Right atrium auricular region (tissue), 2 donors: ENCODE results near the gene OTX1. TPM values are rescaled to one million over a fixed set of nuclear protein-coding genes. Genes with fewer than 3 reads are reported as not detected.
A peak's percentile ranks its signal among the peaks of the same experiment; 100 is the strongest.

Source experiments
- DNase-seq: peaks from one replicate; pipeline ENCODE4 v3.0.0-alpha.2; 2019; ENCODE audit warnings: low spot score
- H3K27ac ChIP-seq, 2 donors: fragments of 200-600 bp; sonication (generic); 1 replicate in 1 of 2; 2 replicates in 1 of 2; pipeline ENCODE4 v1.5.1; 2016 to 2019
- H3K27me3 ChIP-seq, 2 donors: fragments of 200-600 bp; sonication (generic); one replicate each; pipeline versions ENCODE4 v1.5.1 to v1.6.0; 2017 to 2019
- H3K36me3 ChIP-seq: fragments of 200-600 bp; sonication (generic); one replicate; pipeline ENCODE4 v1.5.1; 2016
- H3K4me1 ChIP-seq, 2 donors: fragments of 200-600 bp; sonication (generic); one replicate each; pipeline versions ENCODE4 v1.5.1 to v1.6.0; 2017 to 2019
- H3K4me3 ChIP-seq, 2 donors: fragments of 200-600 bp; sonication (generic); 1 replicate in 1 of 2; 2 replicates in 1 of 2; pipeline ENCODE4 v1.5.1; 2017 to 2019; ENCODE audit warnings: mild to moderate bottlenecking in 1 of 2, moderate library complexity in 1 of 2
- H3K9me3 ChIP-seq, 2 donors: fragments of 200-600 bp; sonication (generic); one replicate each; pipeline ENCODE4 v1.5.1; 2019
- total RNA-seq, 2 donors: library from RNA; depleted of rRNA; stranded (reverse); fragments of >200 nt; gene quantifications; one replicate each; pipeline ENCODE4 v1.1.0, GENCODE V29; 2016
- TF ChIP-seq, protein P1 (sequence below), 2 donors: fragments of 200-600 bp; sonication (generic); IDR thresholded peaks; one replicate each; pipeline ENCODE4 v1.5.1; 2019; ENCODE audit warnings: antibody characterized with exemption in 2 of 2

Gene OTX1
- total RNA-seq, 2 donors from 2014 or later, result not detected

DNA sequence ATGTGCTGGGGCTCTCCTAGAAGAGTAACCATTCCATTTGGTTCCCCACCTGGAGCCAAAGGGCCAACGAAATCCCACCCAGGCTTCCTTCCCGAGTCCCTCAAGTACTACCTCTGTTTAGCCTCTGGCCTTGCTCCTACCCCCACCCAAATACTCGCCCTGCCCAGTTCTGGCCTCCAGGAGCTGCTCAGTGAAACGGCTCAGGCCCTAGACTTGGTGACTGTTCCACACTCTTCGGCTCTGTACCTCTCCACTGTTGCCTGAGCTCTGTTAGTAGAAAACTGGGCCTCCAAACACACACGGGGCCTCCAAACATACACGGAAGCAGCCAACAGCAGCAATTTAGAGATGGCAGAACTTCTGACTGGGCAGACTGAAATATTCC is 4.2 kb downstream of the OTX1 start:
- DNase-seq, result no peak
- H3K9me3 ChIP-seq, result peaks cover 0 to 6% of the 10 kb centered on the region in 2 donors
- H3K27me3 ChIP-seq, result peaks cover 65 to 86% of the 10 kb centered on the region in 2 donors
- TF ChIP-seq, protein P1, sequence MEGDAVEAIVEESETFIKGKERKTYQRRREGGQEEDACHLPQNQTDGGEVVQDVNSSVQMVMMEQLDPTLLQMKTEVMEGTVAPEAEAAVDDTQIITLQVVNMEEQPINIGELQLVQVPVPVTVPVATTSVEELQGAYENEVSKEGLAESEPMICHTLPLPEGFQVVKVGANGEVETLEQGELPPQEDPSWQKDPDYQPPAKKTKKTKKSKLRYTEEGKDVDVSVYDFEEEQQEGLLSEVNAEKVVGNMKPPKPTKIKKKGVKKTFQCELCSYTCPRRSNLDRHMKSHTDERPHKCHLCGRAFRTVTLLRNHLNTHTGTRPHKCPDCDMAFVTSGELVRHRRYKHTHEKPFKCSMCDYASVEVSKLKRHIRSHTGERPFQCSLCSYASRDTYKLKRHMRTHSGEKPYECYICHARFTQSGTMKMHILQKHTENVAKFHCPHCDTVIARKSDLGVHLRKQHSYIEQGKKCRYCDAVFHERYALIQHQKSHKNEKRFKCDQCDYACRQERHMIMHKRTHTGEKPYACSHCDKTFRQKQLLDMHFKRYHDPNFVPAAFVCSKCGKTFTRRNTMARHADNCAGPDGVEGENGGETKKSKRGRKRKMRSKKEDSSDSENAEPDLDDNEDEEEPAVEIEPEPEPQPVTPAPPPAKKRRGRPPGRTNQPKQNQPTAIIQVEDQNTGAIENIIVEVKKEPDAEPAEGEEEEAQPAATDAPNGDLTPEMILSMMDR (IDR thresholded peaks at IDR 0.05), result no peak
- H3K27ac ChIP-seq, result no peak overlapping the region
- peaks cover 0 to 71% of the 10 kb centered on the region in 2 donors for H3K4me1 ChIP-seq
- no peak overlapping the region for H3K4me3 ChIP-seq
- no peaks in the 10 kb centered on the region for H3K36me3 ChIP-seq

DNA sequence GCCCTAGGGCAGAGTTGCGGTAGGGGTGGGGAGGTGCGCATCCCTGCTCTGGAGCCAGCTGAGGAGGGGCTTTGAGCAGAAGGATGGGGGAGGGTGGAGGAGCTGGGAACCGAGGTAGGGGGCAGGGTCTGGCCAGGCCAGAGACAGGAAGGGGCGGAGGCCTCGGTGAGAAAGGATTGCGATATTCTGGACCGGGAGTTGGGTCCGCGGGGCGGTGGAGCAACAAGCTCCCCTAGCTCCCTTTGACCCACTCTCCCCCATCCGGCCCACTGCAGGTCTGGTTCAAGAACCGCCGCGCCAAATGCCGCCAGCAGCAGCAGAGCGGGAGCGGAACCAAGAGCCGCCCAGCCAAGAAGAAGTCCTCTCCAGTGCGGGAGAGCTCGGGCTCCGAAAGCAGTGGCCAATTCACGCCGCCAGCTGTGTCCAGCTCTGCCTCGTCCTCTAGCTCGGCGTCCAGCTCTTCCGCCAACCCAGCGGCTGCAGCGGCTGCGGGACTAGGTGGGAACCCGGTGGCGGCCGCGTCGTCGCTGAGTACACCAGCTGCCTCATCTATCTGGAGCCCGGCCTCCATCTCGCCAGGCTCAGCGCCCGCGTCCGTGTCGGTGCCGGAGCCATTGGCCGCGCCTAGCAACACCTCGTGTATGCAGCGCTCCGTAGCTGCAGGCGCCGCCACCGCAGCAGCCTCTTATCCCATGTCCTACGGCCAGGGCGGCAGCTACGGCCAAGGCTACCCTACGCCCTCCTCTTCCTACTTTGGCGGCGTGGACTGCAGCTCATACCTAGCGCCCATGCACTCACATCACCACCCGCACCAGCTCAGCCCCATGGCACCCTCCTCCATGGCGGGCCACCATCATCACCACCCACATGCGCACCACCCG is 4.8 kb downstream of the OTX1 start:
- Histone ChIP-seq H3K4me1 (peaks cover 0 to 65% of the 10 kb centered on the region in 2 donors), H3K4me3 (peak overlapping the region in 1 of 2 donors; percentile 27), H3K9me3 (peaks cover 0 to 6% of the 10 kb centered on the region in 2 donors), H3K27ac (no peak overlapping the region), H3K36me3 (no peaks in the 10 kb centered on the region), H3K27me3 (peaks cover 68 to 87% of the 10 kb centered on the region in 2 donors)
- no peak for DNase-seq
- TF ChIP-seq, protein P1 (IDR thresholded peaks at IDR 0.05), result no peak

DNA sequence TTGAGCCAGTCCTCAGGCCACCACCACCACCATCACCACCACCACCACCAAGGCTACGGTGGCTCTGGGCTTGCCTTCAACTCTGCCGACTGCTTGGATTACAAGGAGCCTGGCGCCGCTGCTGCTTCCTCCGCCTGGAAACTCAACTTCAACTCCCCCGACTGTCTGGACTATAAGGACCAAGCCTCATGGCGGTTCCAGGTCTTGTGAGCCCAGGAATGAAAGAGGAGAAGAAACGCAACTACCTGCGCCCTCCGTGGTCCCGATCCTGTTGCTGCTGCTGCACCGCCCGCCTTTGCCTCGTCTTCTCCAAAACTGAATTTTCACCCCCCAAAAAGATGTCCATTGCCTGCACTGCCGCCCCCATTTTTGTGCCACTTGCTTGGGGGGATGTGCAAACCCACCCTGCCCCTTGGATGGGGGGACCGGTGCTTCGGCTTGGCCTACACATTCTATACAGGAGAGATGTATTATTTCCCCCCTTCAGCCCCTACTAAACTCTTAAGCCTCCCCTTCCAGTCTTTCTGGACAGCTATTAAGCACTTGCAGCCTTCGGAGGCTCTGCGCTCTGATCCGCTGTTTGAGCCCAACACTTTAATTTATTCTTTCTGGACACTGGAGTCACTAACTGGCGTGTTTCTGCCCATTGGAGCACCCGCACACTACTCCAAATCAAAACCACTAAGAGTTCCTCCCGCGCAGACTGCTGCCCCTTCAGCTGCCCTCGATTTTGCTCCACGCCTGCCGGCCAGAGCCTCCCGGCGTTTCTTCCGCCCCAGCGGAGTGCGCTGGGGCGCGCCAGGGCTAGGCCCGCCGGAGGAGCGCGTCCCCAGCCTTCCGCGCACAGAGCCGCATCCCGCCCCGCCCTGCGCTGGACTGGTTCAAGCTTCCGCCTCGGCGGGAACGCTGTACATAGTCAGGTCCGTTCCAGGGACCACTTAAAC is 5.7 kb downstream of the OTX1 start:
- TF ChIP-seq, protein P1 (IDR thresholded peaks at IDR 0.05), result no peak
- H3K27ac ChIP-seq, result no peak overlapping the region

DNA sequence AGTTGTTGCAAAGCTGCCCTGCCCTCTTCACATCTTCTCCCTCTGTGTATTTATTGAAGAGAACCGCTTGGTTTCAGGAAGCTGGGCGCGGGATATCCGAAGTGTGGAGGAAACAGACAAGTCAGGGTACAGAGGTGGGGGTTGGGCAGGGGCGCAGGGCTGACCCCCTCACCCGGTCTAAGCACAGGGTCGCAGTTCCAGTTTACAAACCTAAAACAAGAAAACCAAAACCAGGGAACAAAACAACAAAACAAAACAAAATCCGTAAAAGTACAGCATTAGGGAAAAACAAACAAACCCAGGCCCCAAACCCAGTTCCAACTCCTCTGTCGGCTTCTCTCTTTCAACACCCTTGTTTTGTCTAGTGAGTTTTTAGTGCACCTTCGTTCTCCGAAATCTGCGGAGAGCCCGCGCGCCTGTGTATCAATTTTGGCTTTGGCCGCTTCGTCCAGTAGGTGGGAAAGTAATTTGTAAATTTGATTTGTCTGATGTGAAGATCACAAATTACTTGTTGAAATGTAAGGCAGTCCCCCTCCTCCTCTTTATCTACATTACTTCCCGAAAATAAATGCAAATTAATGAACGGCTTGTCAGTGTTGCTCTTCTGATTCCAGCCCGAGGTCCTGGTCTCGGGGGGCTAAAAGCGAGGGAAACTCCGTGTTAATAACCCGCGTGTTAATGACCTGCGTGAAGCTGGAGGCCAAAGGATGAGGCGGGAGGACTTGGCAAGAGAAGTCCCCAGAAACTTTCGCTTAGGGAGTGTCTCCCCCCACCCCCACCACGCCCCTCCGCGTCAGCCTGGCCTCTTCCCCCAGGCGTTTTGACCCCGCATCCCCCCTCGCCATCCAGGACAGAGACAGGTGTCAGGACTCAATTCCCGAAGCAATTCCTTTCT is 6.9 kb downstream of the OTX1 start:
- no peak for DNase-seq
- Histone ChIP-seq H3K4me3 (no peak overlapping the region), H3K27ac (no peak overlapping the region)

More for the DNA sequence above, 5.7 kb downstream of the OTX1 start:
- no peak for DNase-seq
- H3K36me3 ChIP-seq, result no peaks in the 10 kb centered on the region
- peak overlapping the region in 1 of 2 donors; percentile 6 for H3K4me3 ChIP-seq
- H3K4me1 ChIP-seq, result peaks cover 0 to 55% of the 10 kb centered on the region in 2 donors
- H3K9me3 ChIP-seq, result peaks cover 0 to 6% of the 10 kb centered on the region in 2 donors
- peaks cover 75 to 85% of the 10 kb centered on the region in 2 donors for H3K27me3 ChIP-seq

More for the DNA sequence above, 6.9 kb downstream of the OTX1 start:
- TF ChIP-seq, protein P1 (IDR thresholded peaks at IDR 0.05), result no peak
- no peaks in the 10 kb centered on the region for H3K36me3 ChIP-seq
- peaks cover 0 to 6% of the 10 kb centered on the region in 2 donors for H3K9me3 ChIP-seq
- H3K27me3 ChIP-seq, result peaks cover 78 to 79% of the 10 kb centered on the region in 2 donors
- peaks cover 0 to 55% of the 10 kb centered on the region in 2 donors for H3K4me1 ChIP-seq
